ENCODE data around the gene DIO1. TPM values are rescaled to one million over a fixed set of nuclear protein-coding genes. Genes with fewer than 3 reads are reported as not detected.

Gene DIO1
- total RNA-seq, 1 experiment from 2014 or later: not detected

- Histone ChIP-seq H3K36me3 (peaks cover 13% of the 10 kb centered on the region), H3K9me3 (replicated peaks) (no peaks in the 10 kb centered on the region), H3K4me3 (no peak overlapping the region), H3K4me1 (no peaks in the 10 kb centered on the region), H3K27ac (no peak overlapping the region), H3K27me3 (no peaks in the 10 kb centered on the region)
- no peak for DNase-seq
Observed at GRCh38 chr1:53909946-53910345, 16.0 kb downstream of the DIO1 start.

GRCh38 chr1:53911442-53911841, 17.5 kb downstream of the DIO1 start:
- H3K36me3 ChIP-seq: peaks cover 16% of the 10 kb centered on the region
- no peak overlapping the region for H3K4me3 ChIP-seq
- no peak overlapping the region for H3K27ac ChIP-seq
- no peaks in the 10 kb centered on the region for H3K9me3 ChIP-seq (replicated peaks)
- no peak for DNase-seq
- no peaks in the 10 kb centered on the region for H3K27me3 ChIP-seq
- H3K4me1 ChIP-seq: no peaks in the 10 kb centered on the region

GRCh38 chr1:53913352-53914033, 19.5 kb downstream of the DIO1 start:
- no peaks in the 10 kb centered on the region for H3K4me1 ChIP-seq
- H3K4me3 ChIP-seq: no peak overlapping the region
- no peak overlapping the region for H3K27ac ChIP-seq
- DNase-seq: no peak
- H3K9me3 ChIP-seq (replicated peaks): no peaks in the 10 kb centered on the region
- H3K27me3 ChIP-seq: no peaks in the 10 kb centered on the region
- peaks cover 25% of the 10 kb centered on the region for H3K36me3 ChIP-seq

GRCh38 chr1:53918343-53918742, 24.4 kb downstream of the DIO1 start:
- Histone ChIP-seq H3K27me3 (no peaks in the 10 kb centered on the region), H3K4me1 (no peaks in the 10 kb centered on the region), H3K36me3 (peaks cover 42% of the 10 kb centered on the region), H3K4me3 (no peak overlapping the region), H3K9me3 (replicated peaks) (no peaks in the 10 kb centered on the region), H3K27ac (no peak overlapping the region)
- DNase-seq: no peak

GRCh38 chr1:53919675-53920066, 25.7 kb downstream of the DIO1 start:
- Histone ChIP-seq H3K4me3 (no peak overlapping the region), H3K4me1 (no peaks in the 10 kb centered on the region), H3K27ac (no peak overlapping the region), H3K27me3 (no peaks in the 10 kb centered on the region), H3K9me3 (replicated peaks) (no peaks in the 10 kb centered on the region), H3K36me3 (peaks cover 48% of the 10 kb centered on the region)
- DNase-seq: no peak

GRCh38 chr1:53927376-53927881, 33.4 kb downstream of the DIO1 start:
- Histone ChIP-seq H3K4me1 (no peaks in the 10 kb centered on the region; the same call in 1 of the 2 replicates), H3K4me3 (no peak overlapping the region), H3K27ac (no peak overlapping the region), H3K9me3 (replicated peaks) (no peaks in the 10 kb centered on the region), H3K27me3 (no peaks in the 10 kb centered on the region), H3K36me3 (peaks cover 58% of the 10 kb centered on the region)
- DNase-seq: no peak

GRCh38 chr1:53929246-53929960, 35.4 kb downstream of the DIO1 start:
- Histone ChIP-seq H3K36me3 (peaks cover 62% of the 10 kb centered on the region), H3K27ac (no peak overlapping the region), H3K4me3 (no peak overlapping the region), H3K9me3 (replicated peaks) (peaks cover 9% of the 10 kb centered on the region), H3K4me1 (no peaks in the 10 kb centered on the region; the same call in 1 of the 2 replicates), H3K27me3 (no peaks in the 10 kb centered on the region)
- no peak for DNase-seq

- peaks cover 74% of the 10 kb centered on the region for H3K36me3 ChIP-seq
- DNase-seq: no peak
- H3K27me3 ChIP-seq: no peaks in the 10 kb centered on the region
- H3K9me3 ChIP-seq (replicated peaks): peaks cover 12% of the 10 kb centered on the region
- H3K27ac ChIP-seq: no peak overlapping the region
- no peaks in the 10 kb centered on the region; the same call in 1 of the 2 replicates for H3K4me1 ChIP-seq
- H3K4me3 ChIP-seq: no peak overlapping the region
Observed at GRCh38 chr1:53930932-53931331, 36.9 kb downstream of the DIO1 start.

- H3K27ac ChIP-seq: no peak overlapping the region
- H3K36me3 ChIP-seq: peaks cover 74% of the 10 kb centered on the region
- no peaks in the 10 kb centered on the region; the same call in 1 of the 2 replicates for H3K4me1 ChIP-seq
- H3K27me3 ChIP-seq: no peaks in the 10 kb centered on the region
- DNase-seq: no peak
- no peak overlapping the region for H3K4me3 ChIP-seq
- H3K9me3 ChIP-seq (replicated peaks): peaks cover 12% of the 10 kb centered on the region
Observed at GRCh38 chr1:53931523-53931922, 37.5 kb downstream of the DIO1 start.

- Histone ChIP-seq H3K4me3 (no peak overlapping the region), H3K27me3 (no peaks in the 10 kb centered on the region), H3K9me3 (replicated peaks) (peaks cover 12% of the 10 kb centered on the region), H3K4me1 (no peaks in the 10 kb centered on the region; the same call in 1 of the 2 replicates), H3K36me3 (peaks cover 66% of the 10 kb centered on the region), H3K27ac (no peak overlapping the region)
- DNase-seq: no peak
Observed at GRCh38 chr1:53934170-53934765, 40.3 kb downstream of the DIO1 start.

GRCh38 chr1:53936430-53936829, 42.4 kb downstream of the DIO1 start:
- H3K4me1 ChIP-seq: no peaks in the 10 kb centered on the region
- DNase-seq: no peak
- H3K9me3 ChIP-seq (replicated peaks): peaks cover 12% of the 10 kb centered on the region
- no peaks in the 10 kb centered on the region for H3K27me3 ChIP-seq
- H3K4me3 ChIP-seq: no peak overlapping the region
- no peak overlapping the region for H3K27ac ChIP-seq
- peaks cover 68% of the 10 kb centered on the region for H3K36me3 ChIP-seq

- H3K27me3 ChIP-seq: no peaks in the 10 kb centered on the region
- H3K27ac ChIP-seq: no peak overlapping the region
- peaks cover 62% of the 10 kb centered on the region for H3K36me3 ChIP-seq
- no peak for DNase-seq
- no peak overlapping the region for H3K4me3 ChIP-seq
- peaks cover 12% of the 10 kb centered on the region for H3K9me3 ChIP-seq (replicated peaks)
- no peaks in the 10 kb centered on the region for H3K4me1 ChIP-seq
Observed at GRCh38 chr1:53938136-53938830, 44.3 kb downstream of the DIO1 start.

- H3K27ac ChIP-seq: no peak overlapping the region
- peaks cover 25% of the 10 kb centered on the region for H3K36me3 ChIP-seq
- peaks cover 3% of the 10 kb centered on the region; the same call in 1 of the 2 replicates for H3K4me1 ChIP-seq
- no peak overlapping the region for H3K4me3 ChIP-seq
- no peak for DNase-seq
- no peaks in the 10 kb centered on the region for H3K27me3 ChIP-seq
- no peaks in the 10 kb centered on the region for H3K9me3 ChIP-seq (replicated peaks)
Observed at GRCh38 chr1:53942127-53942957, 48.4 kb downstream of the DIO1 start.

- H3K9me3 ChIP-seq (replicated peaks): no peaks in the 10 kb centered on the region
- H3K27me3 ChIP-seq: no peaks in the 10 kb centered on the region
- peaks cover 18% of the 10 kb centered on the region for H3K36me3 ChIP-seq
- peaks cover 4% of the 10 kb centered on the region; the same call in 1 of the 2 replicates for H3K4me1 ChIP-seq
- no peak for DNase-seq
- H3K27ac ChIP-seq: no peak overlapping the region
- no peak overlapping the region for H3K4me3 ChIP-seq
Observed at GRCh38 chr1:53943090-53943489, 49.1 kb downstream of the DIO1 start.

Measured in SJCRH30 (cell line).